C4-2B (cell line): ENCODE results near the gene AHCTF1.

ENCODE experiments used
- ZFX ChIP-seq: fragments of 450-650 bp; IDR thresholded peaks from 2 replicates; pipeline ENCODE4 v1.6.1; 2017
- TF ChIP-seq, protein P1 (sequence below): fragments of 450-650 bp; conservative IDR thresholded peaks from 2 replicates; pipeline ENCODE4 v1.5.1; 2017; ENCODE audit warnings: mild to moderate bottlenecking

DNA sequence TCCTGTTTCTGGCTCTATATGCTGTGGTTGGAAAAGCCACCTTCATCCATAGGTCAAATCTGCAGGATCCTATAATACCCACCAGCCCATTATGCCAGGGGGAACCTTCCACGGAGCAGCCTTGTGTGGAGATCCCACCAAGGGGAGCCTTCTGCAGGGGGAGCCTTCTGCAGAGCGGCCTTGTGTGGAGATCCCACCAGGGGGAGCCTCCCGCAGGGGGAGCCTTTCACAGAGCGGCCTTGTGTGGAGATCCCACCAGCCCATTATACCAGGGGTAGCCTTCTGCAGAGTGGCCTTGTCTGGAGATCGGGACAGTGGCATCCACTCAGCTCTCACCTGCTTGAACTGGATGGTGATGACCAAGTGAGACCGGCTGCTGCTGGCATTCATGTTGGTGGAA, 122.3 kb downstream of the AHCTF1 start:
- TF ChIP-seq, protein P1, sequence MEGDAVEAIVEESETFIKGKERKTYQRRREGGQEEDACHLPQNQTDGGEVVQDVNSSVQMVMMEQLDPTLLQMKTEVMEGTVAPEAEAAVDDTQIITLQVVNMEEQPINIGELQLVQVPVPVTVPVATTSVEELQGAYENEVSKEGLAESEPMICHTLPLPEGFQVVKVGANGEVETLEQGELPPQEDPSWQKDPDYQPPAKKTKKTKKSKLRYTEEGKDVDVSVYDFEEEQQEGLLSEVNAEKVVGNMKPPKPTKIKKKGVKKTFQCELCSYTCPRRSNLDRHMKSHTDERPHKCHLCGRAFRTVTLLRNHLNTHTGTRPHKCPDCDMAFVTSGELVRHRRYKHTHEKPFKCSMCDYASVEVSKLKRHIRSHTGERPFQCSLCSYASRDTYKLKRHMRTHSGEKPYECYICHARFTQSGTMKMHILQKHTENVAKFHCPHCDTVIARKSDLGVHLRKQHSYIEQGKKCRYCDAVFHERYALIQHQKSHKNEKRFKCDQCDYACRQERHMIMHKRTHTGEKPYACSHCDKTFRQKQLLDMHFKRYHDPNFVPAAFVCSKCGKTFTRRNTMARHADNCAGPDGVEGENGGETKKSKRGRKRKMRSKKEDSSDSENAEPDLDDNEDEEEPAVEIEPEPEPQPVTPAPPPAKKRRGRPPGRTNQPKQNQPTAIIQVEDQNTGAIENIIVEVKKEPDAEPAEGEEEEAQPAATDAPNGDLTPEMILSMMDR: no peak
- TF ChIP-seq ZFX: no peak
